GM19452 (cell line): ENCODE results near the gene USP50.
"Not testable (repeated sequence)": the region's sequence is repeated elsewhere in the genome, so short reads cannot be mapped to it uniquely, and the experiment has no call there.

Source experiments
- ATAC-seq: cut with Tn5 transposase; IDR thresholded peaks from one replicate; pipeline ENCODE4 v1.9.1; 2021; ENCODE audit not compliant: unreplicated experiment

USP50 gene

DNA sequence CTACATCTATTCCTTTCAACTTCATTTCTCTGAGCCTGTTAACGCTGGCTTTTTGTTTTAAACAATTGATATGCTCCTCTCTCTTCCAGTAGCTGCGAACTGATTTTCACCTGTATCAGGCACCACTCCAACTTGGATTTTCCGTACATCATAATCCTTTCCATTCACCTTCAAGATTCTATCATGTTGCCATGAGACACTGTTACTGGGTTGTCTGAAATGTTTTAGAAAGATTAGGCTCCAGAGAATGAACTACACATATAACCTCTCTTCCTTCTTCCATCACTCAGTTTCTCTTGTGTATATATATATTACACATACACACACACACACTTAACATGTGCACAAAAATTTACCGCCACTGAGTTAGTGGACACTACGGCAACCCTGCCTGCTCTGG is at the start of gene USP50:
Gene USP50 (minus strand): TSS at position 101 of the 400 bp plus-strand sequence. CDS start 141 bp downstream, outside the sequence.
- ATAC-seq, result no peak

DNA sequence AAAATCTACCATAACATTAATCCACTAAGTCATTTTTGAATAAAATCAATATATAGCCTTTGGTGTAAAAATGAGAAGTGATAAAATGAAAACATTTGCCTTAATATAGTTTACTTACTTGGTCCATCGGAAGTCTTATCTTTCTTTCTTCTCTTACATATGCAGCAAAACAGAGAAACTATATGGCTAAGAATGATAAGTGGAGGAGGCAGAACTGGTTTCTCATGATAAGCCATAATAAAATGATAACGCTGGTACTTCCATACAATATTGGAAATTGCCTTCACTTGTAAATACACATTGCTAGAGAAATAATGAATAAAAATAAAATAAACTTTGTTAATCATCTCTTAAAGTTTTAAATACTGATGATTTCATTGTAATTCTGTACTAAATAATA is 47.8 kb upstream of the USP50 start:
- ATAC-seq, result no peak

DNA sequence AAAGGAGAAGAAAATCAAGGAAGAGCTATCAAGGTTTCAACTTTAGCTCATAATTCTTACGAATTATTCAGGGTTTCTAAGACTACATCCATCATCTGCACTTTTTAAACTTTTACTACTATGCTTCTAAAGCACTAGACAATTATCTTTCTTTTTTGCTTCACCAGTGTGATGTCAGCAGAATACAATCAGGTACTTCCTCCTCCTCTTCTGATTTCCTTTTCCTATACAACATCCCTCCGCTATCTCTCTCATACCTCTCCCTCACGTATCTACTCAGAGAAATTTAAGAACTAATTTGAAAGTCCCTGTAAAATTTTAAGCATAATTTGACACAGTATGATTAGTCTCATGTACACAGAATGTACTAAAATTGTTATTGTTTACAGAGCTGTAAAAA is 47.3 kb upstream of the USP50 start:
- no peak for ATAC-seq

- ATAC-seq, result no peak
These were observed 43.8 kb upstream of the USP50 start for GRCh38 chr15:50590288-50590687.

DNA sequence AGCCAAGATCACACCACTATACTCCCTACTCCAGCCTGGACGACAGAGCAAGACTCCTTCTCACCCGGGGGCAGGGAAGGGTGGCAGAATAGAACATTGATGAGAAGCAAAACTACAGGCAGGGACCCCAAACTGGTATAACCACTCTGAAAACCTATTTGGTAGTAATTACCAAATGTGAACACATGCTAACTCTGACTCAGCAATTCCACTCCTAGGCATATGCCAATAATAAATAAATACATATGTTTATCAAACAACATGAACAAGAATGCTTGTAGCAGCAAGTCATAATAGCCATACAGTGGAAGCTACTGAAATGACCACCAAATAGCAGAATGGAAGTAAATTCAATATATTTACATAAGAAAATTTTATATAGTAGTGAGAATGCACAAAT is 31.0 kb upstream of the USP50 start:
- no peak for ATAC-seq

DNA sequence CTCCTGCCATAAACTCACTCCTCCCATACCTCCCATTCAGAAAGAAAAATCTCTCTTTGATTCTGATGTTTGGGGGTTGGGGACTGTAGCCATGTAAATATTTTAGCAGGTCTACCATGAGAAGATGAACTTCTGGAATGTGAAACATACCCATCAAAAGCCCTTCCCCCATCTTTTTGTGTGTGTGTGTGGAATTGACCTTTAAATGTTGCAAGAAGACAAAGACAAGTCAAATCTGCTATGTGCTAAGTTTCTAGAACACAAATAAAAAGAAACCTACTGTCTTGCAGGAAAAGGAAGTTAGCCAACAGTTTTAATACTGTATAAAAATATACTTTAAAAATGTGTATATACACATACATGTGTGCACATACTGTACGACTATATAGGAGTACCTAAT is 29.7 kb upstream of the USP50 start:
- ATAC-seq, result no peak

DNA sequence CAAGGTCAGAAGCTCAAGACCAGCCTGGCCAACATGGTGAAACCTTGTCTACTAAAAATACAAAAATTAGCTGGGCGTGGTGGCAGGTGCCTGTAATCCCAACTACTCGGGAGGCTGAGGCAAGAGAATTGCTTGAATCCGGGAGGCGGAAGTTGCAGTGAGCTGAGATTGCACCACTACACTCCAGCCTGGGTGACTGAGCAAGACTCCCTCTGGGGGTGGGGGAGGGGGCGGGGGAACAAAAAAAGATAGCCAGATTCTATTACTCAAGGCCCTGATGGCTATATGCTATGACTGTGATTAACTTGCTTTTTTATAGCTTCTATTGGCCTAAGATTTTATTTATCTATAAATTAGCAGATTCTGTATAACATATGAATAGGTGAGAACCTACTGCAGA is 27.4 kb upstream of the USP50 start:
- not testable (repeated sequence) for ATAC-seq

DNA sequence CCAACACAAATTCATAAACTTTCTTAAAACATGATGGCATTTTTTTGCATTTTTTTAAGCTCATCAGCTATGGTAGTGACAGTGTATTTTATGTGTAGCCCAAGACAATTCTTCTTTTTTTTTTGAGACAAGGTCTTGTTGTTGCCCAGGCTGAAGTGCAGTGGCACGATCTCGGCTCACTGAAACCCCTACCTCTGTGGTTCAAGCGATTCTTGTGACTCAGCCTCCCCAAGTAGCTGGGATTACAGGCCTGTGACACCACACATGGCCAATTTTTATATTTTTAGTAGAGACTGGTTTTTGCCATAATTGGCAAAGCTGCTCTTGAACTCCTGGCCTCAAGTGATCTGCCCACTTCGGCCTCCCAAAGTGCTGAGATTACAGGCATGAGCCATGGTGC is 17.3 kb upstream of the USP50 start:
- ATAC-seq, result no peak

- no peak for ATAC-seq
These were observed 16.5 kb upstream of the USP50 start for GRCh38 chr15:50562735-50563640.

- ATAC-seq, result no peak
These were observed 11.5 kb upstream of the USP50 start for GRCh38 chr15:50558012-50558411.

DNA sequence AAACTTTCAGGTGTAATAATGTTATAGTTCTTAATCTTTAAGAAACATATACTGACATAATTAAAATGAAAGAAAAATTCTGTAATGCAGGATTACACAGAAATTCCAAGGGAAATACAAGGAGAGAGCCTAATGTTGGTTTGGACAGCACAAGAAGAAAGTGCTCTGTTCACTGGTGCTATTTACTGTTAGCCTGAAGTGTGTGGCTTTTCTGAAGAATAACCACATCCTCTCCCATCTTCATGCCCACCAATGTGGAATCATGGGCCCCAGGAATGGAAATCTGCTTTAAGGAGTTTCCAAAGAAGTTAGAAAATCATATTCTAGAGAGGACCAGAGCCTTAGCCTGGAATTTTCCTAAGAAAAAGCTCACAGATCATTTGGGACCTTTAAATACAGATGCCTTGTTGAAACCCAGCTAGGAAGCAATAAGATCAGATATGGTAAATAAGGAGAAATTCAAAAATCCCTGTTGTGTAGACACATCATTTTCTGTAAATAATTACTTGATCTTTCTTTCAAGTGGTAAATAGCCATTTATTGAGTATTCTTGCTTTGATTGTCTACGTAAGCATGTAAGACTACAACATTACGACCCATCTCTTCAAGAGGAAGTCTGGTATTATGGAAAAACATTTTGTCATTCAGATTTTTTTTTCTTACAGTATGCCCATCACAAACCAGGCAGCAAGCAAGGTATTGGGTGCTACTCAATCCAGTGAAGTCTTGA is 10.3 kb upstream of the USP50 start:
- no peak for ATAC-seq

DNA sequence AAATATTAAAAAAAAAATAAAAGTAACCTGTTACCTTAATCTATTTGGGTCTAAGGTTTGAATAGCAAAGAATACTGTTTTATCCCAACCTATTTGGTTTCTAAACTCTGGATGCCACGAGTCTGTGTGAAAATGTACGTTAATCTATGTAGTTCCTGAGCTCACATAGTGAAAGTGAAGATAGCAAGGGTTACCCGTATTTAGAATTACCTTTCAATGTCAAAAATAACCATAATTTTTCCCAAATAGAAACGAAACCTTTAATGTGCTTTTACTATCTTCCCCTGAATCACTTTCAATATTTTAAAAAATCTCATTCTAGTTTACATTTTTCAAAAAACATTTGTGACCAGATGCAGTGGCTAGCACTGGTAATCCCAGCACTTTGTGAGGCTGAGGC is 5.8 kb upstream of the USP50 start:
- no peak for ATAC-seq

DNA sequence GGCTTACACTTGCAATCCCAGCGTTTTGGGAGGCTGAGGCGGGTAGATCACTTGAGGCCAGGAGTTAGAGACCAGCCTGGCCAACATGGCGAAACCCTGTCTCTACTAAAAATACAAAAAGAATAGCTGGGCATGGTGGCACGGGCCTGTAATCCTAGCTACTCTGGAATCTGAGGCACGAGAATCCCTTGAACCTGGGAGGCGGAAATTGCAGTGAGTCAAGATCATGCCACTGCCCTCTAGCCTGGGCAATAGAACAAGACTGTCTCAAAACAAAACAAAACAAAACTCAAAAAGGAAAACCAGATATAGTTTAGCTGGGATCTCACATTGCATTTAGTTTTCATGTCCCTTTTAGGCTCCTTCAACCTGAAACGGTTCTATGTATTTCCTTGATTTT is 2.9 kb upstream of the USP50 start:
- ATAC-seq, result no peak

DNA sequence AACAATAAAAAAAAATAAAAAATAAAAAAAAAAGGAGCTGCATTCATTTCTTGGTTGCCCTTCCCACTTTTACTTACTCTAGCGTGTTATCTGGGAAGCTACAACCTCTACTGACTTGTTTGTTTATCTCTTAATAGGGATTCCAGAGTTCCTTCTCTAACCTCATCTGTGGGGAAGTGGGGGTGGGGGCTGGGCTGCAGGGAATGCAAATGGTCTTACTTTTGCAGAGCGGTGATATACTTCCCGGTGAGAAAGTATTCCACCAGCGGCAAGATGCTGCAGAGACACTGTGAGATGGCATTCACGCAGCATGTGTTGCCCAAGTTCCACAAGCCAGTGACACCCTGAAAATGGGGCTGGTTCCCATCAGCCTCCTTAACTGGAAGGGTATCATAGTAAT is 2.1 kb downstream of the USP50 start:
- ATAC-seq, result no peak

DNA sequence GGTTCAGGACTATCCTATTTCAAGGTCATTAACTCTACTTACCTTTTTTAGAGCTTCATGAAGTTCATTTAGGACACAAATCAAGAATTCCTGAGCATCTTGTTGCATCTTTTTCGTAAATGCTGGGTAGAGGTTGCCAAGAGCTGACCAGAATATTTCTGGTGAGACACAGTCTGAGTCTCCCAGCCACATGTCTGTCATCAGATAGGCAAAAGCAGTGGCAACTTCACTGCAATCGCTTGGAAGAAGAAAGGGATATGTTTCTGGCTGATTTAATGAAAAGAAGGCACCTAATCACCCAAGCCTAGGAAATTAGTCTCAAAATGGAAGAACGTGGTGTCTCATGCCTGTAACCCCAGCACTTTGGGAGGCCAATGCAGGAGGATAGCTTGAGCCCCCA is 2.9 kb downstream of the USP50 start:
- ATAC-seq, result no peak

- ATAC-seq, result no peak
These were observed 3.6 kb downstream of the USP50 start for GRCh38 chr15:50542887-50543210.

DNA sequence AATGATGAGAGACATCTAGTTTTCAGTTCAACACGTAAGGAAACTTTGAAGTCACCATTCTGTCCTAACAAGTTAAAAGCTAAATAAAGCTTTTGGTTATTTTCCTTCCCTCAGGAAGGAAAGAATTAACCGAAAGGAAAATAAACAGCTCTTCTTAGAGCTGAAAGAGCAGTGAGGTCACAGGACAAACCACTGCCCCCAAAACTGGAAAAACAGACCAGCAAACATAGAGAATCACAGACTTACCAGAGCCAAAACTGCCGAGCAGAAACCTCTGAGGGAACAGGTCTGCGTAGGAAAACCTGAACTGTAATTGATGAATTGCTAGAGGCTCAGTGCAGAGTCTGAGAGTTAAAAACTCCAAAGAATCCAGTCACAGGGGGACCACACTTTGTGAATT is 14.7 kb downstream of the USP50 start:
- no peak for ATAC-seq

DNA sequence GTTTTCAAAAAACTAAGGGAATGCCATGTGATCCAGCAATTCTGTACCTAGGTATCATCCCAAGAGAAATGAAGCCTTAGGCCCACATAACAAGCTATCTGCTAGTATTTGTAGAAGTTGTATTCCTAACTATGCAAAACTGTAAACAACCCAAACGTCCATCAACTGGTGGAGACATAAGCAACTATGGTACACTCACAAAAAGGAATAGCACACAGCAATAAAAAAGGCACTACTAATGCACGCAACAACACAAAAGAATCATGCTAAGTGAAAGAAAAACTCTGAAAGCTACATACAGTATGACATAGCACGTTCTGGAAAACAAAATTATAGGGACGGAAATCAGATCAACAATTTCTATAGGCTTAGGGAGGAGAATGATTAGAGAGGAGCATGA is 15.3 kb downstream of the USP50 start:
- ATAC-seq, result no peak

DNA sequence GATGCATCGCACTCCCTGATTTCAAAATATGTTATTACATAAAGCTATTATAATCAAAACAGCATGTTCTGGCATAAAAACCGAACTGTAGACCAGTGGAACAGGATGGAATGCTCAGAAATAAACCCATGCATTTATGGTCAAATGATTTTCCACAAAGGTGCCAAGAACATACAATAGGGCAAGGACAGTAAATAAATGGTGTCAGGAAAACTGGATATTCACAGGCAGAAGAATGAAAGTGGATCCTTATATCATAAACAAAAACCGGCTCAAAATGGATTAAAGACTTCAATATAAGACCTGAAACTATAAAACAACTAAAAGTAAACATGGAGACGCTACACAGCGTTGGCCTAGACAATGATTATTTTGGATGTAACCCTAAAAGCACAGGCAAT is 22.6 kb downstream of the USP50 start:
- ATAC-seq, result no peak

- no peak for ATAC-seq
These were observed 26.6 kb downstream of the USP50 start for GRCh38 chr15:50519740-50520425.

DNA sequence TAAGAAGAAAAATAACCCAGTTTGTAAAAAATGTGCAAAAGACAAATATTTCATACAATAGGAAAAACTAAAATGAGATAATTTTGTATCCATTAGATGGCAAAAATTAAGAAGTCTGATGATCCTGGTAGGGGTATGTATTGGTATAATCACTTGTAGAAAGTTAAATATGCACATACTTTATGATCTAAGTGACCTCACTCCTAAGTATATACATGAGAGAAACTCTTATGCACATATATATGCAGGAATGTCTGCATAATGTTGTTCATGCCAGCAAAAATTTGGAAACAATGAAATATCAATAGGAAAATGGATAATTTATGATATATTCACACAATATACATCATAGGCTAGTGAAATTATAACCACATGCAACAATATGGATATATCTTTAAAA is 33.5 kb downstream of the USP50 start:
- no peak for ATAC-seq

GRCh38 chr15:50506121-50506520 is 40.3 kb downstream of the USP50 start:
- no peak for ATAC-seq
